ENCODE data around the gene NR1H2.
A peak's percentile ranks its signal among the peaks of the same experiment; 100 is the strongest.
"Not testable (repeated sequence)": the region's sequence is repeated elsewhere in the genome, so short reads cannot be mapped to it uniquely, and the experiment has no call there.

NR1H2 gene

GRCh38 chr19:50344661-50345318 lies 31.5 kb upstream of the NR1H2 start:
- DNase-seq (ENCODE audit: low read depth in 2 of 3, low spot score in 1 of 3), result no peak

GRCh38 chr19:50347089-50347581 lies 29.1 kb upstream of the NR1H2 start:
- not testable (repeated sequence) for DNase-seq (ENCODE audit: low read depth in 2 of 3, low spot score in 1 of 3)

GRCh38 chr19:50349277-50350057 lies 26.8 kb upstream of the NR1H2 start:
- DNase-seq (ENCODE audit: low read depth in 2 of 3, low spot score in 1 of 3), result no peak

GRCh38 chr19:50352242-50352641 lies 24.0 kb upstream of the NR1H2 start:
- DNase-seq (ENCODE audit: low read depth in 2 of 3, low spot score in 1 of 3), result no peak

GRCh38 chr19:50353487-50353880 lies 22.8 kb upstream of the NR1H2 start:
- DNase-seq (ENCODE audit: low read depth in 2 of 3, low spot score in 1 of 3), result not testable (repeated sequence)

GRCh38 chr19:50356691-50357177 lies 19.5 kb upstream of the NR1H2 start:
- no peak for DNase-seq (ENCODE audit: low read depth in 2 of 3, low spot score in 1 of 3)

GRCh38 chr19:50357178-50358100 lies 18.8 kb upstream of the NR1H2 start:
- DNase-seq (ENCODE audit: low read depth in 2 of 3, low spot score in 1 of 3), result peak; percentile 75 to 86 (median 75)

GRCh38 chr19:50358483-50359327 lies 17.6 kb upstream of the NR1H2 start:
- DNase-seq (ENCODE audit: low read depth in 2 of 3, low spot score in 1 of 3), result peak; percentile 57 to 68 (median 59)

- DNase-seq (ENCODE audit: low read depth in 2 of 3, low spot score in 1 of 3), result no peak
These were observed 16.9 kb upstream of the NR1H2 start for GRCh38 chr19:50359328-50359818.

GRCh38 chr19:50361290-50362029 lies 14.8 kb upstream of the NR1H2 start:
- peak in 1 of 3 donors; percentile 61 for DNase-seq (ENCODE audit: low read depth in 2 of 3, low spot score in 1 of 3)

- DNase-seq (ENCODE audit: low read depth in 2 of 3, low spot score in 1 of 3), result no peak
These were observed 14.2 kb upstream of the NR1H2 start for GRCh38 chr19:50362030-50362412.

- DNase-seq (ENCODE audit: low read depth in 2 of 3, low spot score in 1 of 3), result peak in 2 of 3 donors; percentile 39 to 54
These were observed 13.4 kb upstream of the NR1H2 start for GRCh38 chr19:50362656-50363424.

- no peak for DNase-seq (ENCODE audit: low read depth in 2 of 3, low spot score in 1 of 3)
These were observed 10.6 kb upstream of the NR1H2 start, which contains the start of gene NAPSA for GRCh38 chr19:50365434-50366306. Gene NAPSA, minus strand, starts transcription at chr19:50365639. Its CDS starts 18 bp downstream, at chr19:50365621.

GRCh38 chr19:50368649-50369570 lies 7.3 kb upstream of the NR1H2 start:
- peak; percentile 68 to 85 (median 70) for DNase-seq (ENCODE audit: low read depth in 2 of 3, low spot score in 1 of 3)

- DNase-seq (ENCODE audit: low read depth in 2 of 3, low spot score in 1 of 3), result no peak
These were observed 4.3 kb upstream of the NR1H2 start for GRCh38 chr19:50371914-50372475.

GRCh38 chr19:50377051-50377461 lies 799 bp downstream of the NR1H2 start:
- DNase-seq (ENCODE audit: low read depth in 2 of 3, low spot score in 1 of 3), result peak in 1 of 3 donors; percentile 36

Data from stimulated activated CD4-positive, alpha-beta T cell treated with anti-CD3 and anti-CD28 coated beads, Interleukin-12 subunit alpha, Interleukin-12 subunit beta, amount 100 ng/mL, for 48 hours (primary cell).